ENCODE data around the gene OSER1. TPM values are rescaled to one million over a fixed set of nuclear protein-coding genes. Genes with fewer than 3 reads are reported as not detected.

The OSER1 gene
- polyA plus RNA-seq, 4 donors = 24.0 to 57.8 (median 51.3) TPM

GRCh38 chr20:44185574-44185973, 25.0 kb downstream of the OSER1 start:
- no peaks in the 10 kb centered on the region for H3K9me3 ChIP-seq (ENCODE audit: control insufficient read depth in 2 of 2, insufficient read depth in 1 of 2, low read depth in 1 of 2, low read length in 1 of 2)
- peaks cover 0 to 26% (median 0%) of the 10 kb centered on the region in 3 donors for H3K4me1 ChIP-seq (ENCODE audit: control insufficient read depth in 3 of 3, insufficient read depth in 2 of 3, low read depth in 1 of 3, low read length in 2 of 3)
- FAIRE-seq = no peak
- H3K36me3 ChIP-seq (ENCODE audit: control insufficient read depth in 3 of 3, insufficient read depth in 2 of 3, low read depth in 1 of 3, low read length in 3 of 3) = peaks cover 0 to 2% (median 0%) of the 10 kb centered on the region in 3 donors
- DNase-seq = no peak
- 90 to 94% (median 90%) methylated on average over 4 of the region's 4 CpGs for WGBS, 3 donors
- H3K4me3 ChIP-seq (ENCODE audit: low read depth in 1 of 3, low read length in 3 of 3) = peak overlapping the region in 1 of 3 donors; percentile 66
- peaks cover 0 to 3% (median 0%) of the 10 kb centered on the region in 3 donors for H3K27me3 ChIP-seq (ENCODE audit: control insufficient read depth in 3 of 3, insufficient read depth in 3 of 3, low read length in 3 of 3)
- H3K27ac ChIP-seq (ENCODE audit: low read depth in 1 of 3, low read length in 2 of 3) = no peak overlapping the region

GRCh38 chr20:44183282-44183681, 27.3 kb downstream of the OSER1 start:
- Histone ChIP-seq H3K27ac (ENCODE audit: low read depth in 1 of 3, low read length in 2 of 3) (no peak overlapping the region), H3K4me1 (ENCODE audit: control insufficient read depth in 3 of 3, insufficient read depth in 2 of 3, low read depth in 1 of 3, low read length in 2 of 3) (peaks cover 0 to 34% (median 0%) of the 10 kb centered on the region in 3 donors), H3K36me3 (ENCODE audit: control insufficient read depth in 3 of 3, insufficient read depth in 2 of 3, low read depth in 1 of 3, low read length in 3 of 3) (peaks cover 0 to 2% (median 0%) of the 10 kb centered on the region in 3 donors), H3K4me3 (ENCODE audit: low read depth in 1 of 3, low read length in 3 of 3) (peak overlapping the region in 1 of 3 donors; percentile 17), H3K27me3 (ENCODE audit: control insufficient read depth in 3 of 3, insufficient read depth in 3 of 3, low read length in 3 of 3) (peaks cover 0 to 3% (median 0%) of the 10 kb centered on the region in 3 donors), H3K9me3 (ENCODE audit: control insufficient read depth in 2 of 2, insufficient read depth in 1 of 2, low read depth in 1 of 2, low read length in 1 of 2) (no peaks in the 10 kb centered on the region)
- 73 to 79% (median 76%) methylated on average over 7 of the region's 7 CpGs for WGBS, 3 donors
- no peak for DNase-seq
- FAIRE-seq = no peak

- Histone ChIP-seq H3K9me3 (ENCODE audit: control insufficient read depth in 2 of 2, insufficient read depth in 1 of 2, low read depth in 1 of 2, low read length in 1 of 2) (no peaks in the 10 kb centered on the region), H3K27me3 (ENCODE audit: control insufficient read depth in 3 of 3, insufficient read depth in 3 of 3, low read length in 3 of 3) (peaks cover 0 to 3% (median 0%) of the 10 kb centered on the region in 3 donors), H3K27ac (ENCODE audit: low read depth in 1 of 3, low read length in 2 of 3) (no peak overlapping the region), H3K4me3 (ENCODE audit: low read depth in 1 of 3, low read length in 3 of 3) (peak overlapping the region in 1 of 3 donors; percentile 17), H3K4me1 (ENCODE audit: control insufficient read depth in 3 of 3, insufficient read depth in 2 of 3, low read depth in 1 of 3, low read length in 2 of 3) (peaks cover 0 to 30% (median 0%) of the 10 kb centered on the region in 3 donors), H3K36me3 (ENCODE audit: control insufficient read depth in 3 of 3, insufficient read depth in 2 of 3, low read depth in 1 of 3, low read length in 3 of 3) (peaks cover 0 to 2% (median 0%) of the 10 kb centered on the region in 3 donors)
- DNase-seq (no peak), FAIRE-seq (no peak)
- 80 to 94% (median 92%) methylated on average over 3 of the region's 3 CpGs for WGBS, 3 donors
These were observed 27.7 kb downstream of the OSER1 start for GRCh38 chr20:44182863-44183262.

GRCh38 chr20:44182135-44182765, 28.3 kb downstream of the OSER1 start:
- FAIRE-seq = no peak
- 53 to 69% (median 59%) methylated on average over 13 of the region's 13 CpGs for WGBS, 3 donors
- no peak for DNase-seq
- Histone ChIP-seq H3K36me3 (ENCODE audit: control insufficient read depth in 3 of 3, insufficient read depth in 2 of 3, low read depth in 1 of 3, low read length in 3 of 3) (peaks cover 0 to 2% (median 0%) of the 10 kb centered on the region in 3 donors), H3K9me3 (ENCODE audit: control insufficient read depth in 2 of 2, insufficient read depth in 1 of 2, low read depth in 1 of 2, low read length in 1 of 2) (no peaks in the 10 kb centered on the region), H3K27me3 (ENCODE audit: control insufficient read depth in 3 of 3, insufficient read depth in 3 of 3, low read length in 3 of 3) (peaks cover 0 to 3% (median 0%) of the 10 kb centered on the region in 3 donors), H3K4me3 (ENCODE audit: low read depth in 1 of 3, low read length in 3 of 3) (no peak overlapping the region), H3K4me1 (ENCODE audit: control insufficient read depth in 3 of 3, insufficient read depth in 2 of 3, low read depth in 1 of 3, low read length in 2 of 3) (peaks cover 0 to 29% (median 0%) of the 10 kb centered on the region in 3 donors), H3K27ac (ENCODE audit: low read depth in 1 of 3, low read length in 2 of 3) (peak overlapping the region in 1 of 3 donors; percentile 85)

GRCh38 chr20:44181611-44182010, 29.0 kb downstream of the OSER1 start:
- no peak overlapping the region for H3K4me3 ChIP-seq (ENCODE audit: low read depth in 1 of 3, low read length in 3 of 3)
- peak overlapping the region in 1 of 3 donors; percentile 85 for H3K27ac ChIP-seq (ENCODE audit: low read depth in 1 of 3, low read length in 2 of 3)
- 62 to 77% (median 75%) methylated on average over 11 of the region's 11 CpGs for WGBS, 3 donors
- no peaks in the 10 kb centered on the region for H3K9me3 ChIP-seq (ENCODE audit: control insufficient read depth in 2 of 2, insufficient read depth in 1 of 2, low read depth in 1 of 2, low read length in 1 of 2)
- H3K36me3 ChIP-seq (ENCODE audit: control insufficient read depth in 3 of 3, insufficient read depth in 2 of 3, low read depth in 1 of 3, low read length in 3 of 3) = peaks cover 0 to 2% (median 0%) of the 10 kb centered on the region in 3 donors
- DNase-seq = peak in 1 of 2 donors; percentile 30
- peaks cover 0 to 3% (median 0%) of the 10 kb centered on the region in 3 donors for H3K27me3 ChIP-seq (ENCODE audit: control insufficient read depth in 3 of 3, insufficient read depth in 3 of 3, low read length in 3 of 3)
- H3K4me1 ChIP-seq (ENCODE audit: control insufficient read depth in 3 of 3, insufficient read depth in 2 of 3, low read depth in 1 of 3, low read length in 2 of 3) = peaks cover 0 to 32% (median 0%) of the 10 kb centered on the region in 3 donors
- FAIRE-seq = no peak

- Histone ChIP-seq H3K27me3 (ENCODE audit: control insufficient read depth in 3 of 3, insufficient read depth in 3 of 3, low read length in 3 of 3) (peaks cover 0 to 3% (median 0%) of the 10 kb centered on the region in 3 donors), H3K4me1 (ENCODE audit: control insufficient read depth in 3 of 3, insufficient read depth in 2 of 3, low read depth in 1 of 3, low read length in 2 of 3) (peaks cover 0 to 32% (median 0%) of the 10 kb centered on the region in 3 donors), H3K27ac (ENCODE audit: low read depth in 1 of 3, low read length in 2 of 3) (peak overlapping the region in 1 of 3 donors; percentile 85), H3K9me3 (ENCODE audit: control insufficient read depth in 2 of 2, insufficient read depth in 1 of 2, low read depth in 1 of 2, low read length in 1 of 2) (no peaks in the 10 kb centered on the region), H3K36me3 (ENCODE audit: control insufficient read depth in 3 of 3, insufficient read depth in 2 of 3, low read depth in 1 of 3, low read length in 3 of 3) (peaks cover 0 to 2% (median 0%) of the 10 kb centered on the region in 3 donors), H3K4me3 (ENCODE audit: low read depth in 1 of 3, low read length in 3 of 3) (no peak overlapping the region)
- FAIRE-seq (no peak), DNase-seq (peak in 1 of 2 donors; percentile 89)
- 27 to 39% (median 36%) methylated on average over 9 of the region's 9 CpGs for WGBS, 3 donors
These were observed 29.8 kb downstream of the OSER1 start for GRCh38 chr20:44180814-44181213.

GRCh38 chr20:44176833-44177534, 33.6 kb downstream of the OSER1 start:
- 4 to 30% (median 24%) methylated on average over 14 of the region's 14 CpGs for WGBS, 3 donors
- FAIRE-seq (no peak), DNase-seq (peak; percentile 73 to 76)
- H3K9me3 ChIP-seq (ENCODE audit: control insufficient read depth in 2 of 2, insufficient read depth in 1 of 2, low read depth in 1 of 2, low read length in 1 of 2) = no peaks in the 10 kb centered on the region
- H3K27me3 ChIP-seq (ENCODE audit: control insufficient read depth in 3 of 3, insufficient read depth in 3 of 3, low read length in 3 of 3) = no peaks in the 10 kb centered on the region
- no peak overlapping the region for H3K27ac ChIP-seq (ENCODE audit: low read depth in 1 of 3, low read length in 2 of 3)
- no peak overlapping the region for H3K4me3 ChIP-seq (ENCODE audit: low read depth in 1 of 3, low read length in 3 of 3)
- H3K4me1 ChIP-seq (ENCODE audit: control insufficient read depth in 3 of 3, insufficient read depth in 2 of 3, low read depth in 1 of 3, low read length in 2 of 3) = peaks cover 0 to 32% (median 0%) of the 10 kb centered on the region in 3 donors
- peaks cover 0 to 6% (median 0%) of the 10 kb centered on the region in 3 donors for H3K36me3 ChIP-seq (ENCODE audit: control insufficient read depth in 3 of 3, insufficient read depth in 2 of 3, low read depth in 1 of 3, low read length in 3 of 3)

GRCh38 chr20:44174996-44175765, 35.4 kb downstream of the OSER1 start:
- no peak overlapping the region for H3K27ac ChIP-seq (ENCODE audit: low read depth in 1 of 3, low read length in 2 of 3)
- H3K4me1 ChIP-seq (ENCODE audit: control insufficient read depth in 3 of 3, insufficient read depth in 2 of 3, low read depth in 1 of 3, low read length in 2 of 3) = peaks cover 0 to 16% (median 0%) of the 10 kb centered on the region in 3 donors
- peaks cover 0 to 6% (median 0%) of the 10 kb centered on the region in 3 donors for H3K36me3 ChIP-seq (ENCODE audit: control insufficient read depth in 3 of 3, insufficient read depth in 2 of 3, low read depth in 1 of 3, low read length in 3 of 3)
- 91 to 93% (median 92%) methylated on average over 13 of the region's 13 CpGs for WGBS, 3 donors
- H3K9me3 ChIP-seq (ENCODE audit: control insufficient read depth in 2 of 2, insufficient read depth in 1 of 2, low read depth in 1 of 2, low read length in 1 of 2) = no peaks in the 10 kb centered on the region
- no peak overlapping the region for H3K4me3 ChIP-seq (ENCODE audit: low read depth in 1 of 3, low read length in 3 of 3)
- FAIRE-seq = no peak
- no peak for DNase-seq
- peaks cover 0 to 4% (median 0%) of the 10 kb centered on the region in 3 donors for H3K27me3 ChIP-seq (ENCODE audit: control insufficient read depth in 3 of 3, insufficient read depth in 3 of 3, low read length in 3 of 3)

Data from small intestine (tissue), 7 donors.